GM12865 (cell line): Measurements from ENCODE around the gene TTLL6.
A peak's percentile ranks its signal among the peaks of the same experiment; 100 is the strongest.

Source experiments
- DNase-seq: peaks from one replicate; pipeline ENCODE4 v3.0.0; 2010; ENCODE audit warnings: low read depth
- H3K4me3 ChIP-seq: 2 replicates; pipeline ENCODE4 v1.5.1; 2011; ENCODE audit warnings: mild to moderate bottlenecking, low read depth, low read length, control low read depth
- TF ChIP-seq, protein P1 (sequence below): IDR thresholded peaks from 2 replicates; pipeline ENCODE4 v1.5.1; 2011; ENCODE audit warnings: low read length, control low read depth, low read depth, inconsistent platforms; ENCODE audit not compliant: insufficient read depth; ENCODE audit errors: missing control alignments

The TTLL6 gene

DNA sequence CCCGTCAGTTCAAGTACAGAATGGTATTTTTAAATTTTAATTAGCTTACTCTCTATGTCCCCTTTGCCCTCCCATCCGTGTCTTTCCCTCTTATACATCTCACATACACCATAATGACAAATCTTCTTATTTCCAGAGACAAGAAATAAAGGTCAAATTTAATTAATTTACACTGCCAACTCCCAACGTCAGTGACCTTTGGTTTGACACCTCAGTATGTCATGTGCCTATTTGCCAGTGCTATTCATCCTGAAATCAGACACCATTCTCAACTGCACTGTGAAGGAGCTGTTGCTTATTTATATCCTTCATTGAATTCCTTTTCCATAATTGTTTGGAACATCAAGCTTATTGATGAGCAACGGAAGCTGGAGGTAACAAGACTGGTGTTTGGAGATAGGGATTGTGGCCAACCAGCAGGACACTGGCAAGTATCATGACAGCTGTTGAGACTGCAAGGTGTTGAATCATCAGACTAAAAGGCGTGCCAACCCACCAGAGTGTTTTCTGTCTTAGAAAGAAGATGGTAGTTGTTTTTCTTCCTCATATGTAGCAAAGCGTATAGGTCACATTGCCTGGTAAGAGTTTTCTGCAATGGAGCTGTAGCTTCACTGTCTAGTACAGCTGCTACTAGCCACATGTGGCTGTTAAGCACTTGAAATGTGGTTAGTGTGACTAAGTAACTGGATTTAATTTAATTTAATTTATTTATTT lies 26.3 kb upstream of the TTLL6 start:
- TF ChIP-seq, protein P1, sequence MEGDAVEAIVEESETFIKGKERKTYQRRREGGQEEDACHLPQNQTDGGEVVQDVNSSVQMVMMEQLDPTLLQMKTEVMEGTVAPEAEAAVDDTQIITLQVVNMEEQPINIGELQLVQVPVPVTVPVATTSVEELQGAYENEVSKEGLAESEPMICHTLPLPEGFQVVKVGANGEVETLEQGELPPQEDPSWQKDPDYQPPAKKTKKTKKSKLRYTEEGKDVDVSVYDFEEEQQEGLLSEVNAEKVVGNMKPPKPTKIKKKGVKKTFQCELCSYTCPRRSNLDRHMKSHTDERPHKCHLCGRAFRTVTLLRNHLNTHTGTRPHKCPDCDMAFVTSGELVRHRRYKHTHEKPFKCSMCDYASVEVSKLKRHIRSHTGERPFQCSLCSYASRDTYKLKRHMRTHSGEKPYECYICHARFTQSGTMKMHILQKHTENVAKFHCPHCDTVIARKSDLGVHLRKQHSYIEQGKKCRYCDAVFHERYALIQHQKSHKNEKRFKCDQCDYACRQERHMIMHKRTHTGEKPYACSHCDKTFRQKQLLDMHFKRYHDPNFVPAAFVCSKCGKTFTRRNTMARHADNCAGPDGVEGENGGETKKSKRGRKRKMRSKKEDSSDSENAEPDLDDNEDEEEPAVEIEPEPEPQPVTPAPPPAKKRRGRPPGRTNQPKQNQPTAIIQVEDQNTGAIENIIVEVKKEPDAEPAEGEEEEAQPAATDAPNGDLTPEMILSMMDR = no peak
- H3K4me3 ChIP-seq = no peak overlapping the region
- no peak for DNase-seq

DNA sequence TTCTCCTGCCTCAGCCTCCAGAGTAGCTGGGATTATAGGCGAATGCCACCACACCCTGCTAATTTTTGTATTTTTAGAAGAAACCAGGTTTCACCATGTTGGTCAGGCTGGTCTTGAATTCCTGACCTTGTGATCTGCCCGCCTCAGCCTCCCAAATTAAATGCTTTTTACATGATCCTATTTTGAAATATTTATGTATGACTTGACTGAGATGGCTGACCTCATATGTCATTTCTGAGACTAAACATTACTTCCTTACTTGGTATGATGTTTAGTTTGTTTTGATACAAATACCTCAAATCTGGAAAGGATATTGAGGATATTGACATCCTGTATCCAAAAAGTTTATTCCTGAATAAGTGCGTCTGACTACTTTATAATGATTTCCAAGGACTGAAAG lies 25.7 kb upstream of the TTLL6 start:
- no peak for DNase-seq
- TF ChIP-seq, protein P1 = no peak
- no peak overlapping the region for H3K4me3 ChIP-seq

DNA sequence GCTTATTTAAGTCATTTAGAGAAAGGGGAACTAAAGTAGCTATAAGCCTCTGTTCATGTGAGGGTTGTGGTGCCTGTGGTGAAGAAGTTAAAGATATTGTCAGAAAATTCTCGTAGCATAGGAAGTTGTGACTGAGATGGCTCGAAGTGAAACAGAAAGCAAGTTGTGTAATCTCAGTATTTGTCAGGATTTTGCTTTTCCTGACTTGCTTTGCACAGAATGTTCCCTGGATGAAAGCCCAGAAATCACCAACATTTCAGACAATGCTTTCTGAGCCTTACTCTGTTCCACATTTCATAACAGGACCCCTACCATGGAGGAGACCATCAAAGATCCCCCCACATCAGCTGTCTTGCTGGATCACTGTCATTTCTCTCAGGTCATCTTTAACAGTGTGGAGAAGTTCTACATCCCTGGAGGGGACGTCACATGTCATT lies 24.4 kb upstream of the TTLL6 start:
- DNase-seq = peak; percentile 86
- TF ChIP-seq, protein P1 = no peak
- peak overlapping the region; percentile 31 for H3K4me3 ChIP-seq

DNA sequence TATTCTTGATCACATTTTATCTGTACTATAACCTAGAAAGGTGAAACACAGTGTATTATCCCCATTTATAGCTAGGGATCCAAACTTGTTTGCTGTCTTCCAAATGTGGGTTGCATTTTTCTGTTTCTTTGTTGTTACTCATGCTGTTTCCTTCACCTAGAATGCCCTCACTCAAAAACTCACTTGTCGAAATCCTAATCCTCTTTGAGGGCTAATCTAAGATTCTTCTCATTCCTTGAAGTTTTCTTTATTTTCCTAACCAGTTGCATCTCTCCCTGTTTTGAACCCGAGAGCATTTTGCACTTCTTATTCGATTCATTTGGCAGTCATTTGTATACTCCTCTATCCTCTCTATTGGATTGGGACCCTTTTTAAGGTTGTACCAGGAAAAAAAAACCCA lies 23.4 kb upstream of the TTLL6 start:
- H3K4me3 ChIP-seq = no peak overlapping the region
- TF ChIP-seq, protein P1 = no peak

DNA sequence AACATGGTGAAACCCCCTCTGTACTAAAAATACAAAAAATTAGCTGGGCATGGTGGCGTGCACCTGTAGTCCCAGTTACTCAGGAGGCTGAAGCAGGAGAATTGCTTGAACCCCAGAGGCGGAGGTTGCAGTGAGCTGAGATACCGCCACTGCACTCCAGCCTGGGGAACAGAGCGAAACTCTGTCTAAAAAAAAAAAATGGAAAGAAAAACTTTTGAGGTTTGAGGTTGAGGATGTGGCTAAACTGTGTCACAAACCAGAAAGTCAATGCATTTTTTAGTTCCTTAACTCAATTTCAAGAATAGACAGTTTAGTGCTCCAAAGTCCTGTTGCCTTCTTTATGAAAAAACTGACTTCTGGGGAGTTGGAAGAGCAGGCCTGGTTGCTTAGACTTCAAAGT lies 20.4 kb upstream of the TTLL6 start:
- peak overlapping the region; percentile 17 for H3K4me3 ChIP-seq
- DNase-seq = peak; percentile 74

More for the DNA sequence above, 23.4 kb upstream of the TTLL6 start:
- no peak for DNase-seq

DNA sequence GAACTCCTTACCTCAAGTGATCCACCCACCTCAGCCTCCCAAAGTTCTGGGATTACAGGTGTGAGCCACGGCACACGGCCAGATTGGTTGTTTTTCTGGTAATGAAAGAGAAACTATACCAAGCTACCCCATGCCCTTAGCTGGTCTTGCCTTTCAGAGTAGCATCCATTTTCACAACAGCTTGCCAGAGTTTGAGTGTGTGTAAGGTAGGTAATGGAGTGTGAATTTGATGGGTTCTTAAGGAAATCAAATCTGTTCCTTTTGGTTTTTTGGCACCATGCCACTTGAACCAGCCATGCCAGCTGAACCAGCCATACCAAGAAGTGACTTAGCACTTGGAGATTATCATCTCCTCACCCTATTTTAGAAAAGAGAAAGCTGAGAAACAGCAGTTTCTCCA lies 18.9 kb upstream of the TTLL6 start:
- DNase-seq = peak; percentile 65
- H3K4me3 ChIP-seq = no peak overlapping the region
- TF ChIP-seq, protein P1 = no peak

DNA sequence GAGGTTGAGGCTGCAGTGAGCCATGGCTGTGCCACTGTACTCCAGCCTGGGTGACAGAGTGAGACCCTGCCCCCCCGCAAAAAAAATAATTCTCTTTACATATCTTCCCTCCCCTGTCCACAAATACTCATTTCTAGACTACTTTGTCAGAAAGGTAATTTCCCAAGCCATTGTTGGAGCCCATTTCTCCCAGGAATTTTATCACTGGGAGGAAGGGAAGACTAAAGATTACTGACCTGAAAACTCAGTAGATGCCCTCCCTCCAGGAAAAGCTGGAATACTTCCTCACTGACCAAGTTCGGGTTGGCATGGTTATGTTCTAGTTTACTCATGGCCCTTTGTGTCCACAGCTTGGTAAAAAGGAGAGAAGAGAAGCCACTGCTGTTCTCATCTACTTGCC lies 17.9 kb upstream of the TTLL6 start:
- DNase-seq = peak; percentile 21
- TF ChIP-seq, protein P1 = no peak
- H3K4me3 ChIP-seq = no peak overlapping the region
